ENCODE measurements around the gene HS3ST6.
"Not testable (repeated sequence)": the region's sequence is repeated elsewhere in the genome, so short reads cannot be mapped to it uniquely, and the experiment has no call there.

The HS3ST6 gene

DNA sequence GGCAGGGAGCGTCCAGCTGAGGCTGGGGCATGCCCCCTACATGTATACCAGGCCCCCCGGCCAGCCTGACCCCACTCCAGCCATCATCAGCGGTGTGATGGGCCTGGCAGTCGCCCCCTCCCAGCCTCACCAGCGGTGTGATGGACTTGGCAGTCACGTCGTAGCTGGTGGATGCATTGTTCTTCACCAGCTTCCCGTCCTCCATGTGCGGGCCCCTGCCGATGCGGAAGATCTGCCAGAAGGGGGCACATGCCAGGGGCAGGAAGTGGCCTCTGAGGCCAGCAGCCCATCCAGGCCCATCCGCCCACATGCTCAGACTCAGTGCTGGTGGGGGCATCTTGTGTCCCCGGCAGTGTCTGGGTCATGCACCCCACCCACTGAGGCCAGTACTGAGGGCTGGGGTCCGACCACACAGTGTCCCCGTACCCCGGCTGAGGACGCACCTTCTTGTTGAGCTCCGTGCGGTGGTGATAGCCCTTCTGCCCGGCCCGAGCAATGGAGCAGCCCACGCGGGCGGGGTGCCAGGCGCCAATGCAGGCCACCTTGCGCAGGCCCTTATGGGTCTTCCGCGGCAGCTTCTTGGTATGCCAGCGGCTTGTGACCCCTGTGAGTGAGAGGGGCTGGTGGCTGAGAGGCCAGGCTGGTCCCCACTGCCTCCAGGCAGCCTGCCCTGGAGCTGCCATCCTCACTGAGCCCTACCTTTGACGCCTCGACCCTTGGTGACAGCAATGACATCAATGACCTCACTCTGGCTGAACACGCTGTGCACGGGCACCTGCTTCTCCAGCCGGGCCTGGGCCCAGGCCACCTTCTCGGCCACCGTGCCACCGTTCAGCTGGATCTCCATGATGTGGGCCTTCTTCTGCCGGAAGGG is 28.5 kb upstream of the HS3ST6 start:
- DNase-seq = no peak

DNA sequence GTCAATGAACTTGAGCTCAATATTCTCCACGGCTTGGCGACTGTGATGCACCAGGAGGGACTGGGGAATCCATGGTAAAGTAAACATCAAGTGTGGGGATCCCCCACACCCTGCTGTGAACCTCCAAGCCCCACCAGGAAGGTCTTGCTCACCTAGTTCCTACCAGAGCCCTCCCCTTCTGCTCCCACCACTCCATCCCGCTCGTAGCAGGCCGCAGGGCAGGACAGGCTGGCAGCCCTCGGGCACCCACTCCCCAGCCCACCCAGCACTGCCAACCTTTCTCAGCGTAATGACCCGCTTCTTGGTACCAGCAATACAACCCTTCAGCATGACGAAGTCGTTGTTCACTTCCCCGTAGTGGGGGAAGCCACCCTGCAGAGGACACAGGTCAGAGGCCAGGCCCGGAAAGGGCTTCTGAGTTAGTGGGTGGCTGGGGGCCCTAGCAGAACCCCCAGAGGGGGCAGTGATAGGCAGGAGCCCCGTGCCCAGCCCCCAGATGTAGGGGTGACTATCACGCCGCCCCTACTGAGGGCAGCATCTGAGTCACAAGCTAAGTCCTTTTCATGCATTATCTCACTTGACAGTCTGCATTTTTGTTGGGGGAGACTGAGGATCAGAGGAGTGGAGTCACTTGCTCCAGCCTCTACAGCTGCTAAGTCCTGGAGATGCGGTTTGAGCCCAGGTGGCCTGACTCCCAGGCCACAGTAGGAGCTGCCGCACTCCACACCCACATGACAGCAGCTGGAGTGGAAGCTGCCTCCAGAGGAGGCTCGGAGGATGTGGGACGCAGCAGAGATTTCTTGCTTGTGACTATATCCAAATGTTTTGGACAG is 27.6 kb upstream of the HS3ST6 start:
- no peak for DNase-seq

DNA sequence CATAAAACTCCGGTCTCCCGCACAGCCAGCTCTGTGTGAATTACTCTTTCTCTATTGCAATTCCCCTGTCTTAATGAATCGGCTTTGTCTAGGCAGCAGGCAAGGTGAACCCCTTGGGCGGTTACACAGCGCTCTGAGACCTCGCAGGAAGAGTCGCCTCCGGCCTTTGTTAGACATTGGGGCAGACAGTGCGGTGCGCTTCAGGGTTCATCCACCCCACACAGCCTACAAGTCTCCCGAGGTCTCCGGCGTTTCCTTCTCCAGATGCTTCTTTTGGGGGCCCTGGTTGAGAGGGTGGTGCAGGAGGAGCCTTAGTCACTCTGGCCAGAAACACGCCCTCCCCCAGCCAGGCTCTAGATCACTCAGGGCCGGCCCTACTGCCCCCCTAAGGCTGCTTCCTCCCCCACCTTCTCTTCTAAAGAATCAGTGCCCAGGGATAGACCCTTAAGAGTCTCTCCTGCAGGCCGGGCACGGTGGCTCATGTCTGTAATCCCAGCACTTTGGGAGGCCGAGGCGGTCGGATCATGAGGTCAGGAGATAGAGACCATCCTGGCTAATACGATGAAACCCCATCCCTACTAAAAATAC is 26.5 kb upstream of the HS3ST6 start:
- no peak for DNase-seq

DNA sequence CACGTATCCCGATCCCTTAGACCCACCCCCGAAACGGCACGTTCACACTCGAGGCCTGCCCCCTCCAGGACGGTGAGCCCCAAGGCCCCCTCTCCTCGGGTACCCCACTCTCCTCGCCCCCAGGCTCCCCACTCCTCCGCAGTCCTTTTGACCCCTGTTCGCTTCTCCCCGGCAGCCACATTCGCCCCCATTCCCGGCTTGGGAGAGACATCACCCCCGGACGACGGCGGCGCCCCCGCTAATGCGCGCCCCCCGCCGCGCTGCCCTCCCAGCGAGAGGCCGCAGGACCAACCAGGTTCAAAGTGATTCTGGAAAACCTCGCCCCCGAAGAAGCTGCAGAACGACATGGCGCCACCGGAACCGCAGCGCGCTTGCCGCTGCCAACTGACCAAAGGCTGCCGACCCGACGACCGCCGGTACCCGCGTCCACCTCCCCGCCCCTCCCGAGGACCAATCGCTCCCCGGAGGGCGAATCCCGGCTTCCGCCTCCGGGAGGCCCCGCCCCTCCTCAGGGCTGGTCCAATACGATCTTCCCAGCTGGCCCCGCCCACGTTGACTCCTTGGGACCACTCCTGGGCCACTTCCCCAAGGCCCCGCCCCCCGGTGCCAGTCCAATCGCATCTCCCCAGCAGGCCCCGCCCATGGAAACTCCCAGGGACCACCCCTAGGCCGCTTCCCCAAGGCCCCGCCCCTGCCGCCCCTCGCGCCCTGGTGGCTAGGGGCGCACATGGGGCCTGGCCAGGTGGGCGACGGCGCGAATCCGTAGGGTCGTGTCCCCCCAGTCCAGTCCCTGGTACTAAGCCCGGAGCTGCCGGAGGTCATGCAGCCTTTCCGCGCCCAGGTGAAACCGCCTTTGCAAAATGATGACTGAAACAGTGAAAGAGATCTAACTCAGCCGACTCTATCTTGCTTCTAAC is 24.9 kb upstream of the HS3ST6 start, which contains the start of gene MSRB1:
MSRB1 (minus strand) TSS at position 390 of the 917 bp plus-strand sequence; CDS start at position 347, 43 bp downstream.
- DNase-seq = peak; percentile 100

DNA sequence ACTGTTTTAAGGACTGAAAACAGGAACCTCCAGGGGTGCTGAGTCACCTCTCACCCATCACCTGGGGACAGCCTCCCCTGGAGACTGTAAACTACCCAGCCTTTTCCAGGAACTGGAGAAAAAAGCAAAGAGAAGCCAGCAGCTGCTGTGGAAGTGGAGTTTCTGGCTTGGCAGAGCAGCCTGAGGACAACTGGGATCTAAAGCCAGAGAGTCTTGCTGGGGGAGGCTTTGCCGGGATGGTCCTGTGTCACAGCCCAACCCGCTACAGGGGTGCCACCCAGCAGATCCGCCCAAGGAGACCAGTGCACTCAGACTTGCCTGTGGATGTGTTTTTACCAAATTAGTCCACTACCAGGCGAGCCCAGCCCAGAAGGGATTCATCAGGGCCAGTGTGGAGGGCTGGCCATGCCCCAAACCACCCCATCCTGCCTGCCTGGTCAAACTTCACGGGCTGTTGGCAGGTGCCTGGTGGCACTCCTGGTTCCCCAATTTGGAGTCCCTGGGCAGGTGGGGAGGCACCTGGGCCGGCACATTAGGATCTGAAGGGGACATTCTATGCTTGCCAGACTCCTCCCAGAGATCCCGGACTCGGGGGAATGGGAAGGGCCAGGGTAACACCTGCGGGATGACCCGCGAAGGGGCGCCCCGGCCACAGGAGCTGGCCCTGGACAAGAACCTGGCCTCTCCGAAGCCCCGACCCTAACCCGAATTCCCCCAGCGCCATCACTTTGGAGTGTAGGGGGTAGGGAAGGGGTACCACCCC is 24.0 kb upstream of the HS3ST6 start:
- DNase-seq = peak in 1 of 2 experiments; percentile 36

DNA sequence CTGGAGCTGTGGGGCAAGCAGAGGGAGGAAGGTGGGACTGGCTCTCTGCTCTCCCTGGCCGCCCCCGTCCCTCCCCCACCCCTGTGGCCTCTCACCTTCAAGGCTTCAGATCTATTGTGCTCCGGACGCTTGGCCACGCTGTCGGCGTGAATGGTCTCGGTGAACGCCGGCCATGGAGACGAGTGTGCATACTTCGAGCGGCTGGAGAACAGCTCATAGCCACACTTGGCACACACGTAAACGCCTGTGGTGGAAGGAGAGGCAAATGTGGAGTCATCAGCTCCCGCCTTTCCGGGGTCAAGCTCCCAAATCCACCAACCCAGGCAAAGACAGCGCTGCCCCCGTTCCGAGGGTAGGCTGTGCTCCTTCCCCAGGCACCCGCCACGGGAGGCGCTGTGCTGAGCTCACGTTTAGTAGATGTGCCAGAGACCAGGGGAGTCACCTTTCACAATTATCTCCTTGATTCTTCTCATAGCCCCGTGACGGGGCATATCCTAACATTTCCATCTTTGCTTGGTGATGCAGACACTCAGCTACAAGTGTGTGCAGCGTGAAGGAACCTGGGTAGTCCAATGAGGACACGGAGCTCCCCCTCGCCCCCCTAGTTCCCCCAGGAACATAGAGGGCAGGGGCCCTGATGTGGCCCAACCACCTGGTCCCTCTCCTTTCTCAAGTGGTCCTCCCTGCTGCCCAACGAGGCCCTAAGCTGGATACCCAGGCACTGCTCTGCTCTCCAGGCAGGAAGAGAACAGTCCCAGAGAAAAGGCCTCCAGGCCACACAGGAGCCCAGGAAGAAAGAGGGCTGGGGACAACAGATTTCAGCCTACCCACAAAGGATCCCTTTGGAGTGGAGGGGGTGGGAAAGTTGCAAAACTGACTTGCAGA is 23.2 kb upstream of the HS3ST6 start:
- no peak for DNase-seq

DNA sequence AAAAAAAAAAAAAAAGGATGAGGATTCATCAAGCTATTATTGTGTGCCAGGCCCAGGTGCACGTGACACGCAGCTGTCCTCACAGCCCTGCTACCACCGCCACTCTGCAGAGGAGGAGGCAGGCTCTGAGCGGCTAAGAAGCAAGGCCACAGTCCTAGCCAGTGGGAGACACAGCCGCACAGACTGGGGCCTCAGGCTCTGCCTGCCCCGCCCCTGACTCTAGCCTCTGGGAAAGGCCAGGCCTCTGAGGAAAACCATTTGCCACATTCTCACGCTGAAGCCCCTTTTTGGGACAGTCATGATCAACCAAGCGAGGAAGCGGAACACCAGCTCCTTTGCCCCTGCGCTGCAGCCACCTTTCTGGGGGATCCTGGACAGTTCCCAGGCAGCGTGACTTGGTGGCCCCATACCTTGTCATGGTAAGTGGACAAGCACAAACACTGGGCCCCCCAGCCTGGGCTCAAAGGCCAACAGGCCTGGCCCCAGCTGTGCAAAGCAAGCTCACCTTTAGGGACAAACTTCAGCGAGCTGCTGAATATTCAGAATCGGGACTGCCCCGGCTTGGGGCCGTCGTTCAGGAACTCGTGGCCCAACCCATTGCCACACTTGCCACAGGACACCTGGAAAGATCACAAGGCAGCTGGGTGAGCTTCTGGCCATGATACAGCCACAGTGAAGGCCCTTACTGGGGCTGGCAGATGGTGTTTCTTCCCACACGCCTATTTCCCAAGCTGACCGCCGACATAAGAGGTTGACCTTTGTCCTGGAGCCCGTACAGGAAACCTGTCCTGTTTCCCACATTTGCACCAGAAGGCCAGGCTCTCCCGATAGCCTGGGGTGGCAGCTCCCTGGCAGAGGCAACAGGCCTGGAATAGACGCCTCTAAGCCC is 22.3 kb upstream of the HS3ST6 start:
- DNase-seq = no peak

DNA sequence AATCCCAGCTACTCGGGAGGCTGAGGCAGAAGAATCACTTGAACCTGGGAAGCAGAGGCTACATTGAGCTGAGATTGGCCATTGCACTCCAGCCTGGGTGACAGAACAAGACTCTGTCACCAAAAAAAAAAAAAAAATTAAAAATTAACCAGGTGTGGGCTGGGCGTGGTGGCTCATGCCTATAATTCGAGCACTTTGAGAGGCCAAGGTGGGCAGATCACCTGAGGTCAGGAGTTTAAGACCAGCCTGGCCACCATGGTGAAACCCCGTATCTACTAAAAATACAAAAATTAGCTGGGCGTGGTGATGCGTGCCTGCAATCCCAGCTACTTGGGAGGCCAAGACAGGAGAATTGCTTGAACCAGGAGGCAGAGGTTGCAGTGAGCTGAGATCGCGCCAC is 21.6 kb upstream of the HS3ST6 start:
- not testable (repeated sequence) for DNase-seq

DNA sequence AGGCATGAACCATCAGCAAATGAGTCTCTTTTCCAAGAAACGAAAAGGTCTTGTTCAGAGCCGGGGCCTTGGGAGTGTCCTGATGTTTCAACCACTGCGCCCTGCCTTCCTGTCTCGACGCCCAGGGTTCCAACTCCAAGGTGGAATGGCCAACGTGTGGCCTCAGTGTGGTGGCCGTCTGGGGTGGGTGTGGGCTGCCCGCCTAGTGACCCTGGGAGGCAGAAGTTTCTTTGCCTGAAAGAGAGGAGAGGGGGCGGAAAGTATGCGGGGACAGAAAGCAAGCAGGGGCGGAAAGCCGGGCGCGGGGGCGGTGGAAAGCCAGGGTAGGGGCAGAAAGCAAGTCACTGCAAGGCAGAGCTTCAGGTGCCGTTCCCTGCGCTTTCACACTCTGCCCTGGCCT is 20.7 kb upstream of the HS3ST6 start:
- DNase-seq = no peak

DNA sequence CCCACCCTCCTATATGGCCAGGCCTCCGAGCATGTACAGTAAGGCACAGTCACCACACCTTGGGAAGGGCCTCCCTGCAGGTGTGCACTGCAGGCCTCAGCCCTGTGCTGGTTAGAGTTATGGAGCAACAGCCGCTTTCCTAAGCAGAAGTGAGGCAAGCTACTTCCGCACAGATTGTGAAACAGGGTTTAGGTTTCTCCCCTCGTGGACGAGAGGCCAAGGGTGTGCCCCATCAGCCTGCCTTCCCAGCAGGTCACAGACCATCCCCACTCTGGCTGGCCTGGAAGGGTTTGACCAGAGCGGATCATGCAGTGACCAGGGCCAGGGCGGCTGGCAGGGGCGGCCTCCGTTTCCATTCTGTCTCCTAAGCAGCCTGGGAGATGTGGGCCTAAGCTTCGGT is 20.1 kb upstream of the HS3ST6 start:
- no peak for DNase-seq

DNA sequence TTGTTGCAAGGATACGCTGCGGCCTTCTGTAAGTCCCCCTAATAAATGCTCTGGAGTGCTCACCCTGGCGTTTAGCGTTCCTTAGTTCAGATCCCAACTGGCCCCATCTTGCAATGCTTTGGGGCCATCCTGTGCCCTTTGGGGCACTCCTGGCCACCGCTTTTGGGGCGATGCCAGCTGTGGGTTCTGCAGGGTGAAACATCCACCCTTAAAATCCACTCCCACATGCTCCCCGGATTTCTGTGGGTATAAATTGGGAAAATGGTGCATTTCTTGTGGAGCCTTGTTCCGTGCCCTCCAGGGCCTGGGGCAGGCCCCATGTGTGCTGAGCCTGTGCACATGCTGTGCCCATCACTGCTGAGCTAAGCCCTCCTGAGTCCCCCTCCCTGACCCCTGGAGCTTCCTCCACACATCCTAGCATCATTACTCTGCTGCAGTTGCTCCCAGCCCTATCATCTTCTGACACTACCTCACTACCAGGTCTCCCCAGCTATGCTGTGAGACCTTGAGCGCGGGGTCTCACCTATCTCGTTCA is 18.8 kb upstream of the HS3ST6 start:
- no peak for DNase-seq

DNA sequence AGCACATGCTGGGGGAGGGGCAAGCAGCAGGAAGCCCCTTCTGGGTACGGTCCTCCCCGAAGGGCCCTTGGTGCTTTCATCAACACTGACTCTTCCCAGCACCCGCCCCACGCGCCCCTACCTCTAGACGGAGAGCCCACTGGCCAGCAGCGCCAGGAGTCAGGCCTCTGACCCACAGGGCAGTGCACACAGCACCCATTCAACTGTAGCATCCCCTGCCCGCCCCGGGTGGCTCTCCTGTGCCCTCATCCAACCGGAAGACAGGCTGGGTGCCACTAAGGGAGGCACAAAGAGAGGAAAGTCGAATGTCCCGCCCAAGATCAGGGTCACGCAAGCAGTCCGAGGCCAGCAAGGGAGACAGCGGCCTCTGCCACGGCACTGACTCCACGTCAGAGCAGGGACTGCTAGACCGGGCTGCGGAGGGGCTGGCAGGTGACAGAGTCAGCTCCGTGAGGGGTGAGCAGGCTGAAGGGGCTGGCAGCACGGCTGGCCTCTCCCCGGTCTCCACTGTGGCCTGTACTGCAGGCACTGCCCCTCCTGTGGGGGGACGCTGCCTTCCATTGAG is 15.0 kb upstream of the HS3ST6 start:
- no peak for DNase-seq

DNA sequence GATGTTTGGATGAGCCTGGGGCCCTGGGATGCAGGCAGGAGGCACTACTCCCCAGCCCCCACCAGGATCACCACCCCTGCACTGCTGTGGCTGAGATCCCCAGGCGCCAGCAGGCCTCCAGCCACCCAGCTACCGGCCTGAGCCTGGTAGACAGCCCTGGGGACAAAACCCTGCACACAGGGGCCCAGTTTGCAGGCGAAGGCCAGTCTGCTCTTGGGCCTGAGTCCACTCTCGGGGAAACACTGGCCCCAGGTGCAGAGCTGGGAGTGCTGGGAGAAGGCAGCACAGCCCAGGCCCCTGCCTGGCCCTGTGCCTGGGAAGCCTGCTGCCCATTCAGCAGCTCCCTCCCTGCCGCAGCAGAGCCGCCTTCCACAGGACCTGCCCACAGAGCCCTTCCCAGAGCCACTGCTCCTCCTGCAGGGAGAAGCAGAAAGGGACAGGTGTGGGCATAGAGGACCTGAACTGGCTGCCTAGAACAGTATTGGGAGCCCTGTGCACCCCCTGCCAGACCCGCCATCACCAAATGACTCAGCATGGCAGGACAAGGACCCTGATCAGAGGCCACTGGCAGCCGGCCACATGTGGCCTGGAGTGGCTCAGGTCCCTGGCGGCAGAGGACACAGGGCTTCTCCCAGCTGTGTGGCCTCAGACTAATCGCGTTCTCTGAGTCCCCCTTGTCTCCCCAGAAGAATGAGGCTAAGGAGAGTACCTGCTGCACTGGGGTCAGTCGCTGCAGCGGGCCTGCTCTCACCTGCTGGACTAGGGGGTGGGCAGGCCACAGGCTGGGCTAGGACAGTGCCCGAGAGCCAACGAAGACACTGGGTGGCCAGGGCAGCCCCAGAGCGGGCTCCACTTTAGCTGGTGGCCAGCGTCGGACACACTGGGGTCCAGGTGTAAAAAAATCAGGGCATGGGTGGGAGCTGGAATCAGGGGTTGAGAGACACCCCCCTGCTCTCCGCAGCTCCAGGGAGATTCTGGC is 14.1 kb upstream of the HS3ST6 start:
- no peak for DNase-seq

DNA sequence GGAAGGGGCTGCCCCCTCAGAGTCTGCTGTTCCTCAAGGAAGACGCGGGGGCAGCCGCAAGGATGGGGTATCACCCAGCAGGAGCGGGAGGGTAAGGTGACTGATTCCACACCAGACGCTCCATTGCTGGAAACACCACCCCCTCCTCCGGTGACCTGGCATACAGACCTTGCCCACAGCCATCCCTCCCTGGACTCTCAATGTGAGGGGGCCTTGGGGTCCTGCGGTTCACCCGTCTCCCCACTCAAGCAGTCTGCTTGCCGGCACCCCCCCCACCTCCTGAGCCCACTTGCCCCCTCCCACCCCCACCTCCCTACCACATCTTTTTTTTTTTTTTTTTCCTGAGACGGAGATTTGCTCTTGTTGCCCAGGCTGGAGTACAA is 12.1 kb upstream of the HS3ST6 start:
- DNase-seq = no peak

DNA sequence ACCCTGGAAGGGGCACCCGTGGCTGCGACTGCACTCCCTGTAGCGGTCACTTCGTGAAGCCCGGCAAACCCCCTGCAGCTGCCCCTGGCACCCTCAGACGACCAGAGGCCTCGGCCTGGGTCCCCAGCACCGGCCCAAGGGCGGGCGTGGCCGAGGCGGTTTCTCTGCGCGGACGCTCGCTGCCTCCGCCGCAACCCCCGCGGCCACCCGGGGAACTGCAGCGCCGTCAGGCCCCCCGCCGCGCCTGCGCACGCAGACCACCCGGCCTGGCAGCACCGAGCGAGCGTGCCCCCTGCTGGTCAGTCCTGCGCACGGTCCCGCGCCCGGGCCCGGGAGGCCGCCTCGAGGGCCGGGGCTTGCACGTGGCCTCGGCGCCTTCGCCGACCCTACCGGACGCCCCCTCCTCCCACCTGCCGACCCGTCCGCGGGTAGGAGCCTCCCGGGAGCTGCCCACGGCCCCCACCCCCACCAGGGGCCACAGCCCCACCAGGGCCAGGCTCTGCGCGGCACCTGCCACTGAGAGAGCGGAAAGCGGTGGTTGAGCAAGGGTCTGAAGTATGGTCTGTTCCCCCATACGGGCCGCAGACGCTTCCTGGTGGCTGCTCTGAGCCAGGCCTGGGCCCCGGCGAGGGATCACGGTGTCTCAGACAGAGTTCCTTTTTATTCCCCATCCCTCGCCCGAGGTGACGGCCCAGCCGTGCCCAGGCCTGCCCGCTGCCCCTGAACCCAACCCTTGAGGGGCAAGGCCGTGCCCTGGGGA is 11.5 kb upstream of the HS3ST6 start:
- peak; percentile 92 for DNase-seq

DNA sequence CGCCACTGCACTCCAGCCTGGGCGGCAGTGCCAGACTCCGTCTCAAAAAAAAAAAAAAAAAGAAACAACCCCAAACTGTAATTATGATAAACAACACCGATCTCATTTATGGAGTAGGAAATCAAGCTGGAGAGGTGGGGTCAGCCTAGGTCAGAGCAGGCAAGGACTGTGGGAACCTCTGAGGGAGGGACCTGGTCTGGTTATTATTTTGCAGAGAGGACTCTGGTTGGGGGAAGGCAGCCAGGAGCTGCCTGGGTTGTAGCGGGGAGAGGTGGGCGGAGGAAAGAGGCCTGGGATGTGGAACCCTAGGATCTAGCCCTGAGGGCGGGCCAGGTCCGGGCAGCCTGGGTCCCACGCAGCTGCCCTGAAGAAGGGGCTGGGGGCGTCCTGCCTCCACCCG is 10.9 kb upstream of the HS3ST6 start:
- peak; percentile 16 to 33 for DNase-seq

DNA sequence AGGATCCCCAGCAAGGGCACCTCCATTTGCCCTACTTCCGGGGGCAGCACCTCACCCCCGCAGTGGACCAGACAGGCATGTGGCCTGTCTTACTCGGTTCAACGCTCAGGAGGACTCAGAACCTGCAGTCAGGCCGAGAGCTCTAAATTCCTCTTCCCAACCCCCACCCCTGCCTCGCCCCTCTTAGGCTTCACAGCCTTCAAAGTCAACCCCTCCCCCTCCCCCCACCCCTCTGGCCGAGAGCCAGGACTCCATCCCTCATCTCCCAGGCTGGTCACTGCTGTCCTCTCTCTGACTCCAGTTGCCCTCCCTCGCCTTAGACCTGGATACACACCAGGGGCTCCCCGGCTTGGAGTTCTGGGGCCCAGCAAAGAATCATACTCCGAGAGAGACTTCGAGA is 8.1 kb upstream of the HS3ST6 start:
- DNase-seq = no peak
